Activated CD4-positive, CD25-positive, alpha-beta regulatory T cell treated with anti-CD3 and anti-CD28 coated beads, Interleukin-2, amount 50 U/mL, for 16 hours (primary cell): Measurements from ENCODE around the gene ACTG2.
A peak's percentile ranks its signal among the peaks of the same experiment; 100 is the strongest.

Experiments
- DNase-seq: peaks from one replicate; pipeline ENCODE4 v3.0.0-alpha.2; 2020; ENCODE audit warnings: low read depth, low spot score

The ACTG2 gene

DNA sequence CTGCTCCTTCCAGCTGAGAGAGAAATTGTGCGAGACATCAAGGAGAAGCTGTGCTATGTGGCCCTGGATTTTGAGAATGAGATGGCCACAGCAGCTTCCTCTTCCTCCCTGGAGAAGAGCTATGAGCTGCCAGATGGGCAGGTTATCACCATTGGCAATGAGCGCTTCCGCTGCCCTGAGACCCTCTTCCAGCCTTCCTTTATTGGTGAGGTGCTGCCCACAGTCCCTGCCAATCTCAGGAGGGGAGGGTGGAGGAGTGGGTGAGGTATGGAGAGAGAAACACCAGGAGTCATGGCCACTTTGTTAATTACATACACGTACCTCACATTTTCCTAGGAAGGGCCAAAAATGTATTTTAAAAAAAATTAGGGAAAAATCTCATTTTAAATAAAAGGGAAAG lies 21.9 kb downstream of the ACTG2 start:
- DNase-seq, result no peak

GRCh38 chr2:73915437-73915993 lies 22.7 kb downstream of the ACTG2 start:
- DNase-seq, result no peak

DNA sequence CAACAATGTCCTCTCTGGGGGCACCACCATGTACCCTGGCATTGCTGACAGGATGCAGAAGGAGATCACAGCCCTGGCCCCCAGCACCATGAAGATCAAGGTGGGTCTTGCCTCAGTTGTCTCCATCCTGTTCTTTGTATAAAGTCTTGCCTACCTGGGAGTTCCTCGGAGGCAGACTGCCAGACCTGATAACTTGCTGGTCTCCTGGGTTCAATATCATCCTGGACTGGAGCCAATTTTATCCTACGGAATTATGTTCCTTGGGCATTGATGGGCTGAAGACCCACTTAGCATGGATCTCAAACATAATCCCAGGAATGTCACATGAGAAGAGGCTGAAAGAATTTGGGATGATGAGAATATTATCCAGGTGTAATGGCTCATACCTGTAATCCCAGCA lies 23.9 kb downstream of the ACTG2 start:
- DNase-seq, result no peak

DNA sequence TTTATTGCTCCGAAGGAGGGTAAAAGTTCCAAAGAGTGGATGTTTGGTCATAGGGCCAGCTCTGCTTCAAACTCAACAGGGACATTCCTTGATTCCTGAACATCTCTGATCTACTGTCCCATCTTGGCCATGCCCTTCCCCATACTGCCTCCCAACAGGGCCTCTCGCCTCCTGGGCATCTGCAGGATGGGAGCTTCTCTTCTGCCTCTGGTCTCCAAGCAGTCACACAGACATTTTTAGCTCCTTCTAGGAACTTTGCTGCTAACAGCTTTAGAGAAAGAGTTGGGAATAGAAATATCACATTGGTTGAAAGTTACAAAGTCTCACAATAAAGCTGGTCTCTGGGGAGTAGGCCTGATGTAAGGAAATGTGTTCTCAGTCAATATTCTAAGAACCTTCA lies 24.5 kb downstream of the ACTG2 start:
- DNase-seq, result no peak

DNA sequence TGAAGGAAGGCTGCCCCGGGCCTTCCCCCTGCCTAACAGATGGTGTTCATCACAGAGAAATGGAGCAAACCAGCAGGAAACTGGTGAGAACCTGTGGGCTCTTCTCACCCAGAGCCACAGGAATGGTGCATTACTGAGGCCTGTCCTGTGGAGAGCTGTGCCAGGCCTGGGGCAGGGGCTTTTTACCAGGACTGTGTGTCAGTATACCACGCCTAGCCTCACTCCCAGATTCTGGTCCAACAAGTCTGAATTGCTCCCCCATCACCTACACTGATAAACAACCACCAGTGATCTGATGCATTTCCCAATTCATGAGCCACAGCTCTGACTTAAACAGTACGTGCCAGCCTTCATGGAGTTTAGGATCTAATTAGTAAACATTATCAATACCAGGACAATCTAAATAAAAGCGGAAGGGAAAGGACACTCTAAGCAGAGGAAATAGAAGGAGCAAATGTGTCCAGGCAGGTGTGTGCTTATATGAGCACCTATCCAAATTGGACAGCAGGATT lies 24.9 kb downstream of the ACTG2 start:
- no peak for DNase-seq

DNA sequence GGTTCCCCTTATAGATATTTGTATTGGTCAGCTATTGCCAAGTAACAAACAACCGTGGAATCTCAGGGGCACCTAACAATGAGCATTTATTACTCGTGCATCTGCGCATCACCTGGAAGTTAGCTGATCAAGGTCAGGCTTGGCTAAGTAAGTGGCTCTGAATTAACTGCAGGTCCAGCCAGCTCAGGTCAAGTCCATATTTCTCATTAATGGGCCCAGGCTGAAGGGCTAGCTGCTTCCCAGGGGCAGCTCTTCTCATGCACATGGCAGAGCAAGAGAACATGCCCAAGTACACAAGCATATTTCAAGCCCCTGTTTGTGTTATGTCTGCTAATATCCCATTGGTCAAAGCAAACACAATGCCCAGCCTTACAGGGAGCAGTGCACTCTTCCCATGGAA lies 26.0 kb downstream of the ACTG2 start:
- DNase-seq, result no peak

DNA sequence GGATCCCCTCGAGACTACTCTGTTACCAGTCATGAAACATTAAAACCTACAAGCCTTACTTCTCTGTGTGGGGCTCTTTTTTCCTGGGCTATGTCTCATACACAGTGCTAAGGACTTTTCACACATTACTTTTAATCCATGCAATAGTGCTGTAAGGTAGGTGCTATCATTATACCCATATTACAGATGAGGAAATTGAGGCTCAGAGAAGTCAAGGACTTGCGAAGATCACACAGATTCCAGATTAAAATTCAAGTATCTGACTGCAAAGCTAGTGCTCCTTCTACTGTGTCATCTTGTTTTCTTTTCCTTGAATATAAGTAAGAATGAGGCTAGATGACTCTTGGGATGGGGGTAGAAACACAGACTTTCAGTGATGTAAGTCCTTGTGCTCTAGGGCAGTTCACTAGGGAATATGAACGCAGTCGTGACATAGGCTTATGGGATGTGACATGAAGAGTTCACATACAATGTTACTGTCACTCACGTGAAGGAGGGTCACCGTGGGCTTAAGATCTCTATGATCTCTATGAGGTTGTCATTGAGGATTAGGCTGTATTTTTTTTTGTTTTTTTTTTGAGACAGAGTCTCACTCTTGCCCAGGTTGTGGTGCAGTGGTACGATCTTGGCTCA lies 26.9 kb downstream of the ACTG2 start:
- no peak for DNase-seq

DNA sequence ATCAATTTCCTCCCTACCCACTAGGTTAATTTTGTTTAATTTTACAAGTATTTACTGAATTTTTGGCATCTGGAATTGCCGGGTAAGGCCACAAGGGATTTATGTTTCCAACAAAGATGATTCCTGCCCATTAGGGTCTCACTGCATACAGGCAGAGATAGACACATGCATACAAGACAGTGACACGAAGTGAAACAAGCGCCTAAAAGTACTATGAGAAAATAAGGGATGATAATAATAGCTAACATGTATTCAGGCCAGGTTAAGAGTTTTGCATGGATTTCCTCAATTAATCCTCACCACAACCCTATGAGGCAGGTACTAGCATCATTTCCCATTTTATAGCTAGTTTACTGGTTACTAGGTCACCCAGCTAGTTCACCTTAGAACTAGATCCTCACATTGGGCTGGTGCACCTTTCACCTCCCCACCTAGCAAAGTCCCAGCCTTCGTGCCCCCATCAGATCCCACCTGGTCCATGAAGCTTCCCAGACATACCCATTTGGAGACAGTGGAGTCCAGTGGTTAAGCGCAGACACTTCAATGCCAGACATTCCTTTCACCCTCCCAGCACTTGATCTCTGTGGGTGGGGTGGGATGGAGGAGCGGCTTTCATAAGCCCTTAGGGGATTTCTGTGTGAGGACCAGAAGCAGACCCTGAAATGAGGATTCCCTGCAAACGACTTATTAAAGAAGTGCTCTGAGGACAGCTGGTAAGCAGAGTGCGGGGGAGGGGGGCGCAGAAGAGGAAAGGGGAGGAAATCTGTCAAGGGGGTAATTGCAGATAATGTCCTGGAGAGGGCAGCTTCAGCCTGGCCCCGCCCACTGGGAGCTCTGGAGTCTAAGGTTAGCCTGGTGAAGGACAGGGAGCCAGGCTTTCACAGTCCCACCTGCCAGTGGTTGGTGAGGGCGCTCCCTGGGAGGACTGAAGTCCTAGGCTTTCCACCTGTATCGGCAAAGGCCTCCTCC lies 28.1 kb downstream of the ACTG2 start:
- DNase-seq, result no peak

GRCh38 chr2:73921581-73921980 lies 28.8 kb downstream of the ACTG2 start:
- no peak for DNase-seq

GRCh38 chr2:73922681-73923080 lies 29.9 kb downstream of the ACTG2 start:
- DNase-seq, result no peak

GRCh38 chr2:73925033-73925704 lies 32.4 kb downstream of the ACTG2 start:
- DNase-seq, result no peak

- DNase-seq, result no peak
These were observed 33.2 kb downstream of the ACTG2 start for GRCh38 chr2:73925853-73926492.

DNA sequence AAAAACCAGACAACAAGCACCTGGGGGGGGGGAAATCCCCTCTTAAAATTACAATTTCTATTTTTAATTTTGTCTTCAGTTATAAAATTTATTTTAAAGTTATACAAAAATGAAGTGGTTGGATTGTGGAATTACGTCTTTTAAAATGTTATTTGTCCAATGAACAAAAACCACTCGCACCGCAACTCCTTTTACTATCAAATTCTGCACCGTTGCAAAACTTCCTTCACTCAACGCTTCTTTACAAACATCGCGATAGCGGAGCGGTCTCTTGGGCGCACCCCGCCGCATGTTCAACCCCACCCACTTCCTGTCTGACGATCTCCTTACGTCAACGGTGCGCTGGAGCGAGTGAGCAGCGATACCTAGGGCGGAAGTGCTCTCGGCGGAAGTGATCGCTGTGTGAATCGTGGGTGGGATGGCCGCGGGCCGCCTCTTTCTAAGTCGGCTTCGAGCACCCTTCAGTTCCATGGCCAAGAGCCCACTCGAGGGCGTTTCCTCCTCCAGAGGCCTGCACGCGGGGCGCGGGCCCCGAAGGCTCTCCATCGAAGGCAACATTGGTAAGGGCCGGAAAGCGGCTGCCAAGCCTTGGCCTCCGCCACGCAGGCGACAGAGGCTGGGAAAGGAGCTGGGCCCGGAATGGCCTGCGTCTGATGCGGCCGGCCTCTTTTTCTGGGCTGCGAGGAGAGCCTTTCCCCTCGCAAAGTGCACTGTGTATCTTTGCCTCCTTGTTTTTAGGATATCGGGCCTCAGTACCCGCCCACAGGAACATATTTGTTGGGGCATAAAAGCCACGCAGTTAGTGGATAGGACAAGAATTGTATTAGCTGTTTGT lies 33.9 kb downstream of the ACTG2 start, which contains the start of gene DGUOK:
TSS of gene DGUOK (plus strand) at position 388 of the 835 bp plus-strand sequence. CDS start at position 419, 31 bp downstream.
- DNase-seq, result peak; percentile 96

GRCh38 chr2:73927344-73927743 lies 34.5 kb downstream of the ACTG2 start:
- DNase-seq, result no peak

DNA sequence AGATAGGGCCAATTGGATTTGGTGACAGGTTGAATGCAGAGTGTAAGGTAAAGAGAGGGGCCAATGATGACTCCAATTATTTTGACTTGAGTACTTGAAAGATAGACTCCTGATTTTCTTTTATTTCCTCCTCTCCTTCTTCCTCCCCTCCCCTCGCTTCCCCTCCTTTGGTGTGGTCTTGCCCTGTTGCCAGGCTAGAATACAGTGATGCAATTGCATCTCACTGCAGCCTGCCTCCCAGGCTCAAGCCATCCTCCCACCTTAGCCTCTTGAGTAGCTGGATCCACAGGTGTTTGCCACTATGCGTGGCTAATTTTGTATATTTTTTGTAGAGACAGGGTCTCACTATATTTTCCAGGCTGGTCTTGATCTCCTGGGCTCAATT lies 36.1 kb downstream of the ACTG2 start:
- no peak for DNase-seq

DNA sequence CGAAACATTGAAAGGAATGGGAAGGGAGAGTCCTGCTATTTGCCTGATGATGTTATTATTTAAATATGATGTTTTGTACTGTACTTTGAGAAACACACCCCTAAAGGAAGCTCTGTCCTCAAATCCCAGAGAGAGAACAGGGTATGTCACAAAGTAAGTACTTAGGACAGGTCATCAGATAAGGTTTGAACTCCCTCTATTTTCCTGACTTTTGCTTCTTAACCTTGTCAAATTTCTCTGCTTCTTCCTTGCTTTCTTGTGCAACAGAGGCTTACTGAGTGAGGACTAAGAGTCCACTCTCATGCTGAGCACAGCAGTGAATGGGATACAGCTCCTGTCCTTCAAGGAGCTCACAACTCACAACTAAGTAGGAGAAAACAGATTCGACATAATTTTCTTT lies 37.6 kb downstream of the ACTG2 start:
- DNase-seq, result no peak

GRCh38 chr2:73931531-73932500 lies 39.0 kb downstream of the ACTG2 start:
- DNase-seq, result peak; percentile 26

DNA sequence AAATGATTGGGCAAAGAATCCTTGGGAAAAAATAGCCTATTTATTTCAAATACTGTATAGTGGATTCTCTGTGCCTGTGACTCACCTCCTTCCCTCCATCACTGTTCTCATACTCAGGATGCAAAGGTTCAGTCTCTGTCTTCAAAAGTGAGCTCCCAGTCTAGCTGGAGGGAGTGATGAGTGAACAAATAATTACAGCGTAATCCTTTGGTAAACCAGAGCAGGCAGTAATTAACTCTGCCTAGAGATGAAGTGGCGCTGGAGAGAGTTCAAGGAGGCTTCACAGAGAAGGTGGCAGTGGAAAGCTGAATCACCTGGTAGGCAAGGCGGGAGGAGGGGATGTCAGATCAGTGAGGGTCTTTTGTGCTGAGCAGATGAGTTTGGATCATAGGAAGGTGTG lies 40.4 kb downstream of the ACTG2 start:
- no peak for DNase-seq

- no peak for DNase-seq
These were observed 42.8 kb downstream of the ACTG2 start for GRCh38 chr2:73935641-73936040.
